ENCODE data around the gene USP22. TPM values are rescaled to one million over a fixed set of nuclear protein-coding genes. Genes with fewer than 3 reads are reported as not detected.

Gene USP22
- total and polyA plus RNA-seq, 4 donors, result 27.2 to 109 (median 58.1) TPM

- TF ChIP-seq REST (IDR thresholded peaks at IDR 0.05) (no peak), SP1 (IDR thresholded peaks at IDR 0.05) (no peak)
These were observed 48.2 kb upstream of the USP22 start (continued) for GRCh38 chr17:21090902-21091618.

GRCh38 chr17:21089933-21090901 lies 47.4 kb upstream of the USP22 start:
- DNase-seq (ENCODE audit: low spot score), result no peak
- TF ChIP-seq GABPA (IDR thresholded peaks at IDR 0.05 in 1 of 2, conservative IDR thresholded peaks at IDR 0.05 in 1 of 2) (no peak), ZBTB33 (IDR thresholded peaks at IDR 0.05) (no peak), FOXA1 (IDR thresholded peaks at IDR 0.05) (no peak), RAD21 (IDR thresholded peaks at IDR 0.05) (no peak), FOXA2 (IDR thresholded peaks at IDR 0.05) (no peak), HNF4G (IDR thresholded peaks at IDR 0.05) (no peak), ATF3 (IDR thresholded peaks at IDR 0.05) (no peak), SP1 (IDR thresholded peaks at IDR 0.05) (no peak), MAX (IDR thresholded peaks at IDR 0.05) (no peak), HNF4A (conservative IDR thresholded peaks at IDR 0.05) (no peak), YY1 (IDR thresholded peaks at IDR 0.05) (no peak), JUND (IDR thresholded peaks at IDR 0.05) (no peak), CTCF (IDR thresholded peaks at IDR 0.05; ENCODE audit: low read depth, low read length, missing input control) (no peak), REST (IDR thresholded peaks at IDR 0.05) (no peak), TAF1 (conservative IDR thresholded peaks at IDR 0.05) (no peak)
- no peaks in the 10 kb centered on the region for H3K4me1 ChIP-seq (ENCODE audit: control insufficient read depth in 4 of 4, insufficient read depth in 4 of 4, low read length in 3 of 4)
- H3K9ac ChIP-seq (ENCODE audit: low read depth in 1 of 2, low read length in 2 of 2), result no peak overlapping the region
- H3K27ac ChIP-seq (ENCODE audit: low read depth in 1 of 2, low read length in 2 of 2), result no peak overlapping the region
- 82% methylated on average over 7 of the region's 7 CpGs for WGBS
- H3K4me3 ChIP-seq (ENCODE audit: low read depth in 1 of 3, low read length in 3 of 3), result no peak overlapping the region
- H3K36me3 ChIP-seq (ENCODE audit: control insufficient read depth in 4 of 4, insufficient read depth in 3 of 4, low read depth in 1 of 4, low read length in 3 of 4), result no peaks in the 10 kb centered on the region
- no peaks in the 10 kb centered on the region for H3K27me3 ChIP-seq (ENCODE audit: control insufficient read depth in 4 of 4, insufficient read depth in 4 of 4, low read length in 3 of 4)
- H3K9me3 ChIP-seq (ENCODE audit: control insufficient read depth in 4 of 4, low read length in 3 of 4), result no peaks in the 10 kb centered on the region

Data from liver (tissue), 9 donors.